PC-9 (cell line): ENCODE data around the gene NSA2. TPM values are rescaled to one million over a fixed set of nuclear protein-coding genes. Genes with fewer than 3 reads are reported as not detected.
"Not testable (repeated sequence)": the region's sequence is repeated elsewhere in the genome, so short reads cannot be mapped to it uniquely, and the experiment has no call there.

Source experiments
- BruUV-seq: library from RNA; stranded (reverse); fragments of 400-500 nt; replicated peaks from 2 replicates; lab custom pipeline; 2021; lab: Mats Ljungman, UMichigan
- CTCF ChIA-PET: fragments of 300-600 bp; sonication (Branson Sonifier 250); formaldehyde crosslinking; loops from one replicate; lab custom pipeline; 2022; ENCODE audit warnings: antibody characterized with exemption; lab: Charles Lee
- POLR2A ChIA-PET: fragments of 300-600 bp; sonication (Branson Sonifier 250); formaldehyde crosslinking; loops from one replicate; lab custom pipeline; 2022; ENCODE audit warnings: antibody characterized with exemption; ENCODE audit not compliant: unreplicated experiment; lab: Charles Lee
- DNase-seq, 2 experiments: peaks; one replicate each; pipeline versions ENCODE4 v3.0.0 to v3.0.0-alpha.2; 2015 to 2022; ENCODE audit warnings: mixed read lengths in 1 of 2
- H2AFZ ChIP-seq: fragments of 200-600 bp; sonication (generic); 2 replicates; pipeline ENCODE4 v1.8.1; 2017; ENCODE audit warnings: antibody characterized with exemption
- H3F3A ChIP-seq: fragments of 200-600 bp; sonication (generic); 2 replicates; pipeline ENCODE4 v1.8.1; 2017; ENCODE audit warnings: antibody characterized with exemption, mild to moderate bottlenecking, low read depth; ENCODE audit not compliant: insufficient read depth
- H3K27ac ChIP-seq: fragments of 200-600 bp; sonication (generic); 2 replicates; pipeline ENCODE4 v1.6.1; 2016; ENCODE audit warnings: mixed run types
- H3K27me3 ChIP-seq: fragments of 200-600 bp; sonication (generic); 2 replicates; pipeline ENCODE4 v1.6.1; 2016; ENCODE audit warnings: low read depth, mixed run types; ENCODE audit not compliant: insufficient read depth
- H3K36me3 ChIP-seq: fragments of 200-600 bp; sonication (generic); 2 replicates; pipeline ENCODE4 v1.6.1; 2016; ENCODE audit warnings: low read depth, mixed run types
- H3K4me1 ChIP-seq: fragments of 200-600 bp; sonication (generic); replicated peaks from 2 replicates; pipeline ENCODE4 v1.6.1; 2016; ENCODE audit warnings: mixed run types; ENCODE audit not compliant: insufficient read depth
- H3K4me2 ChIP-seq: fragments of 200-600 bp; sonication (generic); 2 replicates; pipeline ENCODE4 v1.6.1; 2017; ENCODE audit warnings: mixed run types
- H3K4me3 ChIP-seq: fragments of 200-600 bp; sonication (generic); 2 replicates; pipeline ENCODE4 v1.6.1; 2016; ENCODE audit warnings: mixed run types
- H3K79me2 ChIP-seq: fragments of 200-600 bp; sonication (generic); 2 replicates; pipeline ENCODE4 v1.6.1; 2017; ENCODE audit warnings: low read depth, mixed run types
- H3K9me2 ChIP-seq: fragments of 200-600 bp; sonication (generic); 2 replicates; pipeline ENCODE4 v1.8.1; 2017; ENCODE audit warnings: mild to moderate bottlenecking; ENCODE audit not compliant: insufficient read depth
- H3K9me3 ChIP-seq: fragments of 200-600 bp; sonication (generic); 2 replicates; pipeline ENCODE4 v1.8.1; 2016; ENCODE audit warnings: low read depth; ENCODE audit not compliant: insufficient read depth
- H4K20me1 ChIP-seq: fragments of 200-600 bp; sonication (generic); 2 replicates; pipeline ENCODE4 v1.8.1; 2017; ENCODE audit not compliant: insufficient read depth
- EZH2 ChIP-seq: fragments of 200-600 bp; sonication (generic); IDR thresholded peaks from 2 replicates; pipeline ENCODE4 v1.8.0; 2017; ENCODE audit warnings: antibody characterized with exemption, low read depth
- intact Hi-C: fragments of 100-400 bp; cut with micrococcal nuclease; formaldehyde crosslinking; loops from one replicate; pipeline ENCODE4 v1.10.0; 2022; ENCODE audit not compliant: unreplicated experiment
- total RNA-seq: library from RNA; stranded (reverse); gene quantifications from 2 replicates; pipeline ENCODE4 v1.2.3, GENCODE V29; 2021
- TF ChIP-seq, protein P1 (sequence below): fragments of 200-600 bp; sonication (generic); conservative IDR thresholded peaks from 2 replicates; pipeline ENCODE4 v1.6.1; 2017; ENCODE audit warnings: mixed run types, antibody characterized with exemption, mild to moderate bottlenecking, moderate library complexity

The NSA2 gene
- total RNA-seq, 1 experiment from 2014 or later: 87.1 TPM

DNA sequence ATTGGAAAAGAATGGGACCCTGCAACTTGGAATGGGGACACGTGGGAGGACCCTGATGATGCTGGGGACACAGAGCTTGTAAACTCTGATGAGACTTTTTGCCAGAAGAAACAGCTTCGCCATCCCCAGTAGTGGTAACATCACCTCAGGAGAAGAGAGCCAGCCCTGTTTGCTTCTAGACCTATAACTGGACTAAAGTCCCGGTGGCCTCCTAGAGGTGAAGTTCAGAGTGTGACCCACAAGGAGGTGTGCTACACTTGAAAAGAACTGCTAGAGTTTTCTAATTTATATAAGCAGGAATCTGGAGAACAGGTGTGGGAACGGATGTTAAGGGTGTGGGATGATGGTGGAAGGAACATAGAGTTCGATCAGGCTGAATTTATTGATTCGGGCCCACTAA is 19.8 kb downstream of the NSA2 start:
- no peaks in the 10 kb centered on the region for H3K36me3 ChIP-seq
- H2AFZ ChIP-seq: no peak overlapping the region
- H3K4me2 ChIP-seq: no peak overlapping the region
- POLR2A ChIA-PET: no interaction called here
- no peaks in the 10 kb centered on the region for H3F3A ChIP-seq
- TF ChIP-seq EZH2: no peak
- TF ChIP-seq, protein P1, sequence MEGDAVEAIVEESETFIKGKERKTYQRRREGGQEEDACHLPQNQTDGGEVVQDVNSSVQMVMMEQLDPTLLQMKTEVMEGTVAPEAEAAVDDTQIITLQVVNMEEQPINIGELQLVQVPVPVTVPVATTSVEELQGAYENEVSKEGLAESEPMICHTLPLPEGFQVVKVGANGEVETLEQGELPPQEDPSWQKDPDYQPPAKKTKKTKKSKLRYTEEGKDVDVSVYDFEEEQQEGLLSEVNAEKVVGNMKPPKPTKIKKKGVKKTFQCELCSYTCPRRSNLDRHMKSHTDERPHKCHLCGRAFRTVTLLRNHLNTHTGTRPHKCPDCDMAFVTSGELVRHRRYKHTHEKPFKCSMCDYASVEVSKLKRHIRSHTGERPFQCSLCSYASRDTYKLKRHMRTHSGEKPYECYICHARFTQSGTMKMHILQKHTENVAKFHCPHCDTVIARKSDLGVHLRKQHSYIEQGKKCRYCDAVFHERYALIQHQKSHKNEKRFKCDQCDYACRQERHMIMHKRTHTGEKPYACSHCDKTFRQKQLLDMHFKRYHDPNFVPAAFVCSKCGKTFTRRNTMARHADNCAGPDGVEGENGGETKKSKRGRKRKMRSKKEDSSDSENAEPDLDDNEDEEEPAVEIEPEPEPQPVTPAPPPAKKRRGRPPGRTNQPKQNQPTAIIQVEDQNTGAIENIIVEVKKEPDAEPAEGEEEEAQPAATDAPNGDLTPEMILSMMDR: no peak
- no peak for DNase-seq
- CTCF ChIA-PET: no interaction called here
- intact Hi-C loops: no loop called here
- no peaks in the 10 kb centered on the region for H4K20me1 ChIP-seq
- BruUV-seq: no TSS peak
- H3K9me2 ChIP-seq: no peaks in the 10 kb centered on the region
- H3K27me3 ChIP-seq: no peaks in the 10 kb centered on the region
- H3K4me3 ChIP-seq: no peak overlapping the region
- no peak overlapping the region for H3K27ac ChIP-seq
- H3K79me2 ChIP-seq: no peaks in the 10 kb centered on the region
- no peaks in the 10 kb centered on the region for H3K9me3 ChIP-seq
- no peaks in the 10 kb centered on the region for H3K4me1 ChIP-seq

GRCh38 chr5:74787424-74787823 is 20.4 kb downstream of the NSA2 start:
- H3K27me3 ChIP-seq: no peaks in the 10 kb centered on the region
- intact Hi-C loops: no loop called here
- H3K79me2 ChIP-seq: no peaks in the 10 kb centered on the region
- H3K9me3 ChIP-seq: no peaks in the 10 kb centered on the region
- H3K27ac ChIP-seq: no peak overlapping the region
- ChIA-PET CTCF (no interaction called here), POLR2A (no interaction called here)
- no peaks in the 10 kb centered on the region for H3F3A ChIP-seq
- H3K4me1 ChIP-seq: no peaks in the 10 kb centered on the region
- H3K36me3 ChIP-seq: no peaks in the 10 kb centered on the region
- no peak overlapping the region for H3K4me3 ChIP-seq
- no peak for DNase-seq
- TF ChIP-seq EZH2: no peak
- TF ChIP-seq, protein P1: no peak
- no peak overlapping the region for H2AFZ ChIP-seq
- no peaks in the 10 kb centered on the region for H4K20me1 ChIP-seq
- no peaks in the 10 kb centered on the region for H3K9me2 ChIP-seq
- BruUV-seq: no TSS peak
- H3K4me2 ChIP-seq: no peak overlapping the region

DNA sequence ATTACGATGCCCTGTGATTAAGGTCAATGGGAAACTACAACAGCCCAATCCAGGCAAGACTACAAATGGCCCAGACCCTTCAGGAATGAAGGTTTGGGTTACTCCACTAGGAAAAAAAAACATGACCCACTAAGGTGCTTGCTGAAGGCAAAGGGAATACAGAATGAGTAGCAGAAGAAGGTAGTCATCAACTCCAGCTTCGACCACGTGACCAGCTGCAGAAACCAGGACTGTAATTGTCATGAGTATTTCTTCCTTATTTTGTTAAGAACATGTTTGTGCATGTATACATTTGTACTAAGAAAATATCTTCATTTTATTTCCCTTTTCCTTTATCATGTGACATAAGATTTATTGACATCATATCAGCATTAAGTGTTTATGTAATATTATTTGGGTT is 24.6 kb downstream of the NSA2 start:
- H4K20me1 ChIP-seq, H3K9me3 ChIP-seq, BruUV-seq, H3K27ac ChIP-seq, H3K36me3 ChIP-seq, CTCF ChIA-PET, H3K4me2 ChIP-seq, intact Hi-C loops, H3K9me2 ChIP-seq, POLR2A ChIA-PET, H3K4me3 ChIP-seq, H2AFZ ChIP-seq, H3K79me2 ChIP-seq, H3F3A ChIP-seq, H3K4me1 ChIP-seq, DNase-seq, H3K27me3 ChIP-seq: not testable (repeated sequence)
